CD14-positive monocyte (primary cell): ENCODE data around the gene DLX5. TPM values are rescaled to one million over a fixed set of nuclear protein-coding genes. Genes with fewer than 3 reads are reported as not detected.

ENCODE experiments used
- DNase-seq, 3 donors: peaks; one replicate each; pipeline ENCODE4 v3.0.0-alpha.2; 2011 to 2022
- H2AFZ ChIP-seq: 2 replicates; pipeline ENCODE4 v1.6.0; 2012; ENCODE audit warnings: mild to moderate bottlenecking, low read depth, low read length, inconsistent platforms; ENCODE audit not compliant: insufficient read depth, poor library complexity, severe bottlenecking
- H3K27ac ChIP-seq, 2 donors: 1 replicate in 1 of 2; 2 replicates in 1 of 2; pipeline ENCODE4 v1.5.1; 2012 to 2013; ENCODE audit warnings: low read length in 2 of 2, control low read depth in 1 of 2, inconsistent platforms in 1 of 2, low read depth in 1 of 2, mild to moderate bottlenecking in 1 of 2
- H3K27me3 ChIP-seq, 2 donors: one replicate each; pipeline versions ENCODE4 v1.6.0 to v1.6.1; 2011 to 2013; ENCODE audit warnings: low read length in 2 of 2; ENCODE audit not compliant: control insufficient read depth in 2 of 2, insufficient read depth in 2 of 2
- H3K36me3 ChIP-seq, 2 donors: replicated peaks in 1 of 2; 1 replicate in 1 of 2; 2 replicates in 1 of 2; pipeline versions ENCODE4 v1.5.1 to v1.6.1; 2012 to 2013; ENCODE audit warnings: low read length in 2 of 2, control low read depth in 1 of 2, inconsistent platforms in 1 of 2, mild to moderate bottlenecking in 1 of 2; ENCODE audit not compliant: insufficient read depth in 2 of 2, control insufficient read depth in 1 of 2
- H3K4me1 ChIP-seq, 2 donors: 1 replicate in 1 of 2; 2 replicates in 1 of 2; pipeline versions ENCODE4 v1.5.1 to v1.6.1; 2012 to 2013; ENCODE audit warnings: low read length in 2 of 2, control low read depth in 1 of 2, inconsistent platforms in 1 of 2, mild to moderate bottlenecking in 1 of 2, moderate library complexity in 1 of 2; ENCODE audit not compliant: insufficient read depth in 2 of 2, control insufficient read depth in 1 of 2
- H3K4me2 ChIP-seq: replicated peaks from 2 replicates; pipeline ENCODE3; 2012; ENCODE audit warnings: low read length, moderate library complexity, mild to moderate bottlenecking; ENCODE audit not compliant: poor library complexity, severe bottlenecking; ENCODE audit errors: extremely low read depth
- H3K4me3 ChIP-seq, 3 experiments: fragments of 200-600 bp in 1 of 3; sonication (generic) in 1 of 3; replicated peaks in 1 of 3; 1 replicate in 2 of 3; 2 replicates in 1 of 3; pipeline ENCODE4 v1.5.1; 2011 to 2013; ENCODE audit warnings: low read length in 3 of 3, mild to moderate bottlenecking in 3 of 3, control low read depth in 2 of 3, low read depth in 2 of 3, inconsistent platforms in 1 of 3, moderate library complexity in 1 of 3
- H3K79me2 ChIP-seq: 2 replicates; pipeline ENCODE4 v1.6.0; 2012; ENCODE audit warnings: mild to moderate bottlenecking, control low read depth, inconsistent platforms, low read length, moderate library complexity; ENCODE audit not compliant: insufficient read depth
- H3K9ac ChIP-seq: 2 replicates; pipeline ENCODE4 v1.6.0; 2017; ENCODE audit warnings: low read length, mild to moderate bottlenecking; ENCODE audit not compliant: insufficient read depth, poor library complexity, severe bottlenecking
- H3K9me3 ChIP-seq, 2 donors: replicated peaks in 1 of 2; 1 replicate in 1 of 2; 2 replicates in 1 of 2; pipeline versions ENCODE4 v1.5.1 to v1.6.1; 2012 to 2013; ENCODE audit warnings: low read length in 2 of 2, control low read depth in 1 of 2; ENCODE audit not compliant: control insufficient read depth in 1 of 2, insufficient read depth in 1 of 2
- H4K20me1 ChIP-seq: 2 replicates; pipeline ENCODE4 v1.6.0; 2012; ENCODE audit warnings: mild to moderate bottlenecking, low read length, control low read depth, moderate library complexity; ENCODE audit not compliant: insufficient read depth
- H3K27ac Mint-ChIP-seq, 7 donors: one replicate each; pipeline ENCODE4 v1.8.0; 2020; ENCODE audit warnings: mild to moderate bottlenecking in 7 of 7, mixed read lengths in 7 of 7, moderate library complexity in 6 of 7, inconsistent platforms in 2 of 7
- H3K27me3 Mint-ChIP-seq, 3 donors: one replicate each; pipeline ENCODE4 v1.8.0; 2021 to 2022; ENCODE audit warnings: low read depth in 3 of 3, mild to moderate bottlenecking in 3 of 3, mixed read lengths in 3 of 3, moderate library complexity in 3 of 3, inconsistent platforms in 1 of 3
- H3K36me3 Mint-ChIP-seq, 2 donors: one replicate each; pipeline ENCODE4 v1.8.0; 2020; ENCODE audit warnings: mixed read lengths in 2 of 2, inconsistent platforms in 1 of 2, mild to moderate bottlenecking in 1 of 2
- H3K4me1 Mint-ChIP-seq: one replicate; pipeline ENCODE4 v1.8.0; 2020; ENCODE audit warnings: mild to moderate bottlenecking, mixed read lengths
- H3K4me3 Mint-ChIP-seq, 2 donors: one replicate each; pipeline ENCODE4 v1.8.0; 2020; ENCODE audit warnings: mild to moderate bottlenecking in 2 of 2, mixed read lengths in 2 of 2, moderate library complexity in 1 of 2
- H3K9me3 Mint-ChIP-seq, 7 donors: one replicate each; pipeline ENCODE4 v1.8.0; 2020 to 2022; ENCODE audit warnings: mixed read lengths in 7 of 7, mild to moderate bottlenecking in 6 of 7, moderate library complexity in 6 of 7, inconsistent platforms in 2 of 7
- CTCF ChIP-seq: fragments of 200-600 bp; IDR thresholded peaks from one replicate; pipeline ENCODE4 v1.8.0; 2022; ENCODE audit warnings: antibody characterized with exemption, mild to moderate bottlenecking
- WGBS: methylation state at CpG from one replicate; pipeline ENCODE4 v1.1.5; 2013; ENCODE audit warnings: missing lambda C conversion rate; ENCODE audit not compliant: insufficient coverage; 5-methylcytosine and 5-hydroxymethylcytosine counted together
- intact Hi-C, 2 donors: fragments of 100-400 bp; cut with micrococcal nuclease; formaldehyde crosslinking; loops; one replicate each; pipeline versions ENCODE4 v1.15.0 to v1.15.1; 2023
- polyA plus RNA-seq, 3 donors: library from polyadenylated mRNA; depleted of rRNA in 1 of 3; unstranded in 2 of 3; stranded (reverse) in 1 of 3; fragments of 300-500 nt in 2 of 3; fragments of >200 nt in 1 of 3; fragmentation: Illumina TruSeq in 2 of 3; gene quantifications; 1 replicate in 2 of 3; 2 replicates in 1 of 3; pipeline ENCODE4 v1.2.3, GENCODE V29; 2012 to 2021

The DLX5 gene
- polyA plus RNA-seq, 3 donors: not detected

GRCh38 chr7:97018126-97018601 is 6.5 kb downstream of the DLX5 start:
- peaks cover 0 to 80% of the 10 kb centered on the region in 2 donors for H3K9me3 ChIP-seq
- no peak overlapping the region for H3K9ac ChIP-seq
- no peak overlapping the region for H3K4me2 ChIP-seq
- Mint-ChIP-seq H3K36me3 (peaks cover 0 to 3% of the 10 kb centered on the region in 2 donors), H3K4me3 (peak overlapping the region in 1 of 2 donors; percentile 79), H3K27me3 (peaks cover 95 to 99% (median 98%) of the 10 kb centered on the region in 3 donors), H3K4me1 (peaks cover 16% of the 10 kb centered on the region), H3K27ac (no peak overlapping the region), H3K9me3 (peaks cover 0 to 34% (median 28%) of the 10 kb centered on the region in 7 donors)
- no peak overlapping the region for H2AFZ ChIP-seq
- H3K27me3 ChIP-seq: peaks cover 89 to 99% of the 10 kb centered on the region in 2 donors
- H3K4me1 ChIP-seq: no peaks in the 10 kb centered on the region
- no peak for DNase-seq
- intact Hi-C loops: no loop called here
- H3K79me2 ChIP-seq: no peaks in the 10 kb centered on the region
- no peaks in the 10 kb centered on the region for H4K20me1 ChIP-seq
- H3K36me3 ChIP-seq: no peaks in the 10 kb centered on the region
- no CpG with 5 or more reads among the region's 22 CpGs for WGBS
- no peak overlapping the region for H3K4me3 ChIP-seq
- no peak overlapping the region for H3K27ac ChIP-seq
- TF ChIP-seq CTCF: no peak

DNA sequence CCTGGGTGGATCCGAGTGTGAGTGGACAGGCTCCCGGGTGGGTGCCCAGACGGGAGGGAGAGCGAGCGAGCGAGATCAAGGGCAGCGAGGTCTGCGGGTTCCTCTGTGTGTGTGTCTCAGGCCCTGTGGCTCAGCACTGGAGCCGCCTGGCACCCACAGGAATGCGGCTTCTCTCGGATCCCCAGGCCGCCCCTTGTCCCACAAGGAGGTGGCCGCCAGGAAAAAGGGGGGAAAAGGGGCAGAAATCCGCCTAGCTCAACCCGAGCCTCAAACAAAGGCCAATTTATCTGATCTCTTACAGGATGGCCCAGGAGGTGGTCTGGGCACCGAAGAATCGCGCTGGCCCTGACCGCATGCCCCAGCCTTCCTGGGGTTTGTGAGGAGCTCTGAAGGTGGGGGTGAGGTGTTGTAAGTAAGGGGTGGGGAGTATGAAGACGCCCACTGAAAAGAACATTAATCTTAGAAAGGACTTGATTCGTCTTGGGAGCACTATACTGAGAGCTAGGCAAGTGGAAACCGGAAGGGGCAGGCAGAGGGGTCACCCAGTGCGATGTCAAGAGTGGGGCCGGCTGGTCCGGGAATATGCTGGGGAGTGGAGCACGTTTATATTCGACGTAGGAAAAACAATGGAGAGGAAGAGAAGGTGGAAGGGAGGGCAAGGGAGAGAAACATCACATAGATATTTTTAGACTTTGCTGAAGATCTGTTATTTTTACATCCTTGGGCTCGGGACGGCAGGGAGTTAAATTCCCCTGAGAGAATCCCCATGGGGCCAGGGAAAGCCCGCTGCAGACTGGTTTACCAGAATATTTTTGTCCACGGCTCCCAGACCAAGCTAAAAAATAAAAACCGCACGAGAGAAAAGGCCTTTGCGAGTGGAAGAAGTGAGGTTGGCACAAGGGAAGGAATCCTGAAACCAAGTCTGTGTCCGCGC is 7.2 kb downstream of the DLX5 start:
- no peaks in the 10 kb centered on the region for H3K4me1 ChIP-seq
- H2AFZ ChIP-seq: no peak overlapping the region
- intact Hi-C loops: no loop called here
- no peak overlapping the region for H3K4me2 ChIP-seq
- DNase-seq: no peak
- no peak overlapping the region for H3K27ac ChIP-seq
- H3K4me3 Mint-ChIP-seq: peak overlapping the region in 1 of 2 donors; percentile 79
- 4% methylated on average over 32 of the region's 37 CpGs for WGBS
- peaks cover 0 to 3% of the 10 kb centered on the region in 2 donors for H3K36me3 Mint-ChIP-seq
- H3K79me2 ChIP-seq: no peaks in the 10 kb centered on the region
- no peaks in the 10 kb centered on the region for H3K36me3 ChIP-seq
- TF ChIP-seq CTCF: no peak
- peaks cover 95 to 99% (median 98%) of the 10 kb centered on the region in 3 donors for H3K27me3 Mint-ChIP-seq
- no peak overlapping the region for H3K4me3 ChIP-seq
- H3K9me3 ChIP-seq: peaks cover 0 to 82% of the 10 kb centered on the region in 2 donors
- no peaks in the 10 kb centered on the region for H4K20me1 ChIP-seq
- H3K27me3 ChIP-seq: peaks cover 89 to 99% of the 10 kb centered on the region in 2 donors
- H3K4me1 Mint-ChIP-seq: peaks cover 13% of the 10 kb centered on the region
- H3K27ac Mint-ChIP-seq: no peak overlapping the region
- H3K9me3 Mint-ChIP-seq: peaks cover 0 to 36% (median 26%) of the 10 kb centered on the region in 7 donors
- H3K9ac ChIP-seq: no peak overlapping the region
